Measurements from ENCODE around the gene CCNB2.

Gene CCNB2

GRCh38 chr15:59166601-59167265 lies 61.8 kb downstream of the CCNB2 start:
- DNase-seq (ENCODE audit: low read depth), result no peak

- DNase-seq (ENCODE audit: low read depth), result peak; percentile 77
Observed at GRCh38 chr15:59168536-59168935, 63.6 kb downstream of the CCNB2 start.

GRCh38 chr15:59169251-59169708 lies 64.3 kb downstream of the CCNB2 start:
- peak; percentile 88 for DNase-seq (ENCODE audit: low read depth)

GRCh38 chr15:59170295-59171066 lies 65.5 kb downstream of the CCNB2 start:
- peak; percentile 93 for DNase-seq (ENCODE audit: low read depth)

- no peak for DNase-seq (ENCODE audit: low read depth)
Observed at GRCh38 chr15:59171067-59171397, 66.1 kb downstream of the CCNB2 start.

- DNase-seq (ENCODE audit: low read depth), result no peak
Observed at GRCh38 chr15:59172289-59172901, 67.4 kb downstream of the CCNB2 start.

- no peak for DNase-seq (ENCODE audit: low read depth)
Observed at GRCh38 chr15:59173194-59173593, 68.2 kb downstream of the CCNB2 start.

- DNase-seq (ENCODE audit: low read depth), result no peak
Observed at GRCh38 chr15:59174151-59174834, 69.3 kb downstream of the CCNB2 start.

Measured in EH (cell line).